Spleen (tissue), 11 donors: ENCODE results near the gene SPATA3. TPM values are rescaled to one million over a fixed set of nuclear protein-coding genes. Genes with fewer than 3 reads are reported as not detected.

Experiments used
- DNase-seq: peaks from one replicate; pipeline ENCODE4 v3.0.0-alpha.2; 2020
- H3K27ac ChIP-seq, 8 donors: fragments of 200-600 bp; sonication (generic) in 7 of 8; 1 replicate in 4 of 8; 2 replicates in 4 of 8; pipeline versions ENCODE4 v1.5.0 to v1.8.0; 2016 to 2021; ENCODE audit warnings: inconsistent platforms in 4 of 8, mild to moderate bottlenecking in 4 of 8, moderate library complexity in 1 of 8
- H3K27me3 ChIP-seq, 7 donors: fragments of 200-600 bp; sonication (generic) in 6 of 7; replicated peaks in 1 of 7; 1 replicate in 4 of 7; 2 replicates in 3 of 7; pipeline versions ENCODE4 v1.5.0 to v1.8.0; 2016 to 2021; ENCODE audit warnings: inconsistent platforms in 3 of 7, mild to moderate bottlenecking in 1 of 7
- H3K36me3 ChIP-seq, 6 donors: fragments of 200-600 bp; sonication (generic) in 5 of 6; 1 replicate in 4 of 6; 2 replicates in 2 of 6; pipeline versions ENCODE4 v1.5.0 to v1.8.0; 2016 to 2021; ENCODE audit warnings: inconsistent platforms in 2 of 6
- H3K4me1 ChIP-seq, 6 donors: fragments of 200-600 bp; sonication (generic) in 5 of 6; 1 replicate in 3 of 6; 2 replicates in 3 of 6; pipeline versions ENCODE4 v1.5.0 to v1.8.0; 2016 to 2021; ENCODE audit warnings: inconsistent platforms in 3 of 6
- H3K4me3 ChIP-seq, 8 donors: fragments of 200-600 bp; sonication (generic) in 7 of 8; 1 replicate in 4 of 8; 2 replicates in 4 of 8; pipeline versions ENCODE4 v1.5.0 to v1.8.0; 2016 to 2021; ENCODE audit warnings: inconsistent platforms in 4 of 8, mild to moderate bottlenecking in 4 of 8, moderate library complexity in 2 of 8
- H3K9me3 ChIP-seq, 8 donors: fragments of 200-600 bp; sonication (generic) in 7 of 8; 1 replicate in 4 of 8; 2 replicates in 4 of 8; pipeline versions ENCODE4 v1.5.0 to v1.8.0; 2016 to 2021; ENCODE audit warnings: inconsistent platforms in 4 of 8
- POLR2A ChIP-seq, 3 donors: fragments of 450-650 bp; IDR thresholded peaks; one replicate each; pipeline ENCODE4 v1.5.1; 2017; ENCODE audit warnings: antibody characterized with exemption in 3 of 3, mild to moderate bottlenecking in 1 of 3
- POLR2AphosphoS5 ChIP-seq, 3 donors: sonication (generic); formaldehyde crosslinking; IDR thresholded peaks; one replicate each; pipeline ENCODE4 v1.5.1; 2017; ENCODE audit warnings: antibody characterized with exemption in 3 of 3
- WGBS, 5 donors: extraction: QIAGEN DNeasy Blood & Tissue Kit in 3 of 5; methylation state at CpG; one replicate each; pipeline versions ENCODE4 v1.1.5 to v1.1.7; 2013 to 2018; 5-methylcytosine and 5-hydroxymethylcytosine counted together
- intact Hi-C: fragments of 100-400 bp; cut with DNase I; formaldehyde crosslinking; loops from one replicate; pipeline ENCODE4 v1.15.0; 2023; ENCODE audit warnings: low total_unique reads
- polyA plus RNA-seq, 3 donors: library from polyadenylated mRNA; stranded (reverse); fragments of 200-250 nt; gene quantifications; one replicate each; pipeline ENCODE4 v1.2.1, GENCODE V29; 2013
- total RNA-seq, 7 donors: library from RNA; depleted of rRNA in 3 of 7; stranded (reverse); fragments of >200 nt in 3 of 7; fragmentation: NEBNext Ultra II Directional in 4 of 7; extraction: Animal tissue kit (Norgen Biotek cat#: 25700) in 4 of 7; gene quantifications; one replicate each; pipeline versions ENCODE4 v1.1.0 to v1.2.1, GENCODE V29; 2016 to 2021
- TF ChIP-seq, protein P1 (sequence below), 11 experiments: fragments of 200-600 bp in 7 of 11; fragments of 450-650 bp in 4 of 11; sonication (generic) in 4 of 11; IDR thresholded peaks in 8 of 11; conservative IDR thresholded peaks in 3 of 11; 1 replicate in 7 of 11; 2 replicates in 4 of 11; pipeline versions ENCODE4 v1.4.0 to v1.8.0; 2016 to 2021; ENCODE audit warnings: antibody characterized with exemption in 11 of 11, inconsistent platforms in 4 of 11, mild to moderate bottlenecking in 1 of 11
- donor health status: healthy with polysubstance abuse.
- donor health status: DM: no; HTN: no; CAD: no; lungs with moderate emphysema.
- donor health status: DM: no; HTN: no; CAD: no.
- donor health status: Bipolar disorder and iron deficiency.
- donor health status: healthy.
- donor health status: DM: no; HTN: no; CAD: no.
- donor health status: DM: yes; HTN: yes; CAD: no.

The SPATA3 gene
- total and polyA plus RNA-seq, 10 donors = not detected

DNA sequence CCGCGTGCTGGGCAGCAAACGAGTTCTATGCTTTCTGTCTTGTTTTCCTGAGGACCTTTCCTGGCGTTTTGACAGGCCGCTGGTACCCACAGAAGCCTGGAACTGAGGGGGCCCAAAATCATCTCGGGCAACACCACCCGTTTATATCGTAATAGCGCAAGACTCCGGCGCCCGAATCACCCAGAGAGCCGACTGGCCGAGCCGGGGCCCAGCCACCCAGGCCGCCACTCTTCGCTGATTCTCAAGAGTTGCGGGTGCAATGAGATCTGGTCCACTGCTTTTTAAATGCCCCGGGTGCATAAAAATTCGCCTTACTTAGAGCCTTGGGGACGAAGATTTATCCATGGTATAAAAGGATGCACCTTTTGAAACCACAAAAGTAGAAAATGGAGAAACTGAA, 6.2 kb upstream of the SPATA3 start:
- no peak for TF ChIP-seq POLR2A (IDR thresholded peaks at IDR 0.05)
- TF ChIP-seq, protein P1, sequence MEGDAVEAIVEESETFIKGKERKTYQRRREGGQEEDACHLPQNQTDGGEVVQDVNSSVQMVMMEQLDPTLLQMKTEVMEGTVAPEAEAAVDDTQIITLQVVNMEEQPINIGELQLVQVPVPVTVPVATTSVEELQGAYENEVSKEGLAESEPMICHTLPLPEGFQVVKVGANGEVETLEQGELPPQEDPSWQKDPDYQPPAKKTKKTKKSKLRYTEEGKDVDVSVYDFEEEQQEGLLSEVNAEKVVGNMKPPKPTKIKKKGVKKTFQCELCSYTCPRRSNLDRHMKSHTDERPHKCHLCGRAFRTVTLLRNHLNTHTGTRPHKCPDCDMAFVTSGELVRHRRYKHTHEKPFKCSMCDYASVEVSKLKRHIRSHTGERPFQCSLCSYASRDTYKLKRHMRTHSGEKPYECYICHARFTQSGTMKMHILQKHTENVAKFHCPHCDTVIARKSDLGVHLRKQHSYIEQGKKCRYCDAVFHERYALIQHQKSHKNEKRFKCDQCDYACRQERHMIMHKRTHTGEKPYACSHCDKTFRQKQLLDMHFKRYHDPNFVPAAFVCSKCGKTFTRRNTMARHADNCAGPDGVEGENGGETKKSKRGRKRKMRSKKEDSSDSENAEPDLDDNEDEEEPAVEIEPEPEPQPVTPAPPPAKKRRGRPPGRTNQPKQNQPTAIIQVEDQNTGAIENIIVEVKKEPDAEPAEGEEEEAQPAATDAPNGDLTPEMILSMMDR (IDR thresholded peaks at IDR 0.05 in 8 of 11, conservative IDR thresholded peaks at IDR 0.05 in 3 of 11) = no peak
- TF ChIP-seq POLR2AphosphoS5 (IDR thresholded peaks at IDR 0.05) = no peak
- Histone ChIP-seq H3K9me3 (no peaks in the 10 kb centered on the region), H3K27ac (no peak overlapping the region), H3K4me1 (peaks cover 4 to 11% (median 9%) of the 10 kb centered on the region in 6 donors), H3K36me3 (no peaks in the 10 kb centered on the region), H3K27me3 (peaks cover 0 to 66% (median 16%) of the 10 kb centered on the region in 7 donors), H3K4me3 (no peak overlapping the region)
- WGBS, 5 donors = 89 to 95% (median 93%) methylated on average over 21 of the region's 21 CpGs
- no peak for DNase-seq
- intact Hi-C loops = loop anchor here (10.0 kb wide), 1 partner anchor 75 kb away; no protein-coding TSS in a partner anchor

DNA sequence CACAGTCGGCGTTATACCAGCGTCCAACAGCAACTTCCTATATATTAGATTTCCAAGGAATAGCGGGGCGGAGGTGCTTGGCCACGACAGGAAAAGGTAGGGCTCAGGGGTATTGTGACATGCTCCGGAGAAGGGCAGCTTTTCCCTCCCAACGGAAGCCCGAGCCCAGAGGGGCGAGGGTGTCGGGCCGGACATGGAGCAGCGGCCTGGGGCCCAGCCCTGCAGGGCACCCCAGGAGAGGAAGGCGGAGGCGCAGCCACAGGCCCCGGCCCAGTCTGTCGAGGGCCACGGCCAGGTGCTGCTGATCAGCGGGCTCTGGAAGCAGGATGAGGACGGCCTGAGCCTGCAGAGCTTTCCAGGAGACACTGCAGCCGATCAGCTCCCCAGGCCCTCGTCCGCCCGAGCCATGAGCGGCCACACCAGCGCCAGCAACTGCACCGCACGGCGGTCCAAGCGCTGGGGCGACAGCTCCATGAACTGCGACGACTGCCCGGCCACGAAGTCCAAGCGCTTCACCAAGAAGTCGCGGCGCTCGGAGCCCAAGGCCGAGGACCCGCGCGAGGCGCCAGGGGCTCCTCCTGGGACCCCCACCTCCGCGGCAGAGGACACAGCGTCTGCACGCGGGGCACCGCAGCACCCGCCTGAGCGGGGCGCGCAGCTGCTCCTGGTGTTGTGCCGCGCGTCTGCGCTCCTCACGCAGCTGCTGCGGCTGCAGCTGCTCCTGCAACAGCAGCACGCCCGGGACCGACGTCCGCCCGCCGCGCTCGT, 5.6 kb upstream of the SPATA3 start:
- Histone ChIP-seq H3K36me3 (no peaks in the 10 kb centered on the region), H3K4me3 (no peak overlapping the region), H3K4me1 (peaks cover 4 to 11% (median 9%) of the 10 kb centered on the region in 6 donors), H3K27ac (no peak overlapping the region), H3K27me3 (peaks cover 0 to 72% (median 16%) of the 10 kb centered on the region in 7 donors), H3K9me3 (no peaks in the 10 kb centered on the region)
- WGBS, 5 donors = 43 to 70% (median 55%) methylated on average over 25 to 70 of the region's 70 CpGs
- TF ChIP-seq, protein P1 (IDR thresholded peaks at IDR 0.05 in 8 of 11, conservative IDR thresholded peaks at IDR 0.05 in 3 of 11) = no peak
- TF ChIP-seq POLR2AphosphoS5 (IDR thresholded peaks at IDR 0.05) (no peak), POLR2A (IDR thresholded peaks at IDR 0.05) (no peak)
- DNase-seq = no peak
- intact Hi-C loops = no loop called here

DNA sequence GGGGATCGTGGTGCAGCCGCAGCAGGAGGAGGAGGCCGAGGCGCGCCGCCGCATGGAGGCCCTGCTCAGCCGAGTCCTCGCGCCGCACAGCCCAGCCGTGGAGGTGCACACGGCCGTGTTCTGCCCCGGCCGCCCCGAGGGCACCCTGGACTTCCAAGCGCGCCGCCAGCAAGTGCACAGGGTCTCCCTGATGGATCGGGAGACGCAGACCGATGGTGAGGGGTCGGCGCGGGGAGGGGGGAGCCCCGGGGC, 5.1 kb upstream of the SPATA3 start:
- H3K4me1 ChIP-seq = peaks cover 4 to 11% (median 9%) of the 10 kb centered on the region in 6 donors
- no peaks in the 10 kb centered on the region for H3K36me3 ChIP-seq
- intact Hi-C loops = no loop called here
- H3K27me3 ChIP-seq = peaks cover 0 to 77% (median 16%) of the 10 kb centered on the region in 7 donors
- H3K9me3 ChIP-seq = no peaks in the 10 kb centered on the region
- 42 to 61% (median 53%) methylated on average over 16 to 27 of the region's 27 CpGs for WGBS, 5 donors
- no peak overlapping the region for H3K4me3 ChIP-seq
- H3K27ac ChIP-seq = no peak overlapping the region
- no peak for DNase-seq
- TF ChIP-seq, protein P1 (IDR thresholded peaks at IDR 0.05 in 8 of 11, conservative IDR thresholded peaks at IDR 0.05 in 3 of 11) = no peak
- TF ChIP-seq POLR2A (IDR thresholded peaks at IDR 0.05) (no peak), POLR2AphosphoS5 (IDR thresholded peaks at IDR 0.05) (no peak)

GRCh38 chr2:230991598-230991997, 4.3 kb upstream of the SPATA3 start:
- intact Hi-C loops = no loop called here
- no peak overlapping the region for H3K4me3 ChIP-seq
- no peak for DNase-seq
- no peaks in the 10 kb centered on the region for H3K9me3 ChIP-seq
- no peak overlapping the region for H3K27ac ChIP-seq
- no peaks in the 10 kb centered on the region for H3K36me3 ChIP-seq
- H3K4me1 ChIP-seq = peaks cover 4 to 10% (median 7%) of the 10 kb centered on the region in 6 donors
- WGBS, 5 donors = 83 to 98% (median 91%) methylated on average over 6 to 7 of the region's 7 CpGs
- TF ChIP-seq POLR2A (IDR thresholded peaks at IDR 0.05) = no peak
- TF ChIP-seq POLR2AphosphoS5 (IDR thresholded peaks at IDR 0.05) = no peak
- TF ChIP-seq, protein P1 (IDR thresholded peaks at IDR 0.05 in 8 of 11, conservative IDR thresholded peaks at IDR 0.05 in 3 of 11) = no peak
- H3K27me3 ChIP-seq = peaks cover 0 to 78% (median 11%) of the 10 kb centered on the region in 7 donors
